Tibial nerve (tissue), 4 donors: Measurements from ENCODE around the gene SEL1L.

Source experiments
- CTCF ChIP-seq, 5 experiments: fragments of 200-600 bp in 3 of 5; fragments of 450-650 bp in 2 of 5; sonication (generic) in 3 of 5; IDR thresholded peaks; one replicate each; pipeline ENCODE4 v1.5.1; 2016 to 2019; ENCODE audit warnings: antibody characterized with exemption in 5 of 5, mild to moderate bottlenecking in 3 of 5, moderate library complexity in 2 of 5
- EP300 ChIP-seq, 2 donors: sonication (generic); formaldehyde crosslinking; IDR thresholded peaks; one replicate each; pipeline ENCODE4 v1.6.1; 2017; ENCODE audit warnings: antibody characterized with exemption in 2 of 2, mild to moderate bottlenecking in 1 of 2
- POLR2A ChIP-seq, 2 donors: fragments of 450-650 bp; IDR thresholded peaks; one replicate each; pipeline ENCODE4 v1.6.1; 2017; ENCODE audit warnings: antibody characterized with exemption in 2 of 2, mild to moderate bottlenecking in 2 of 2, moderate library complexity in 2 of 2

- no peak for TF ChIP-seq CTCF (IDR thresholded peaks at IDR 0.05)
- no peak for TF ChIP-seq POLR2A (IDR thresholded peaks at IDR 0.05)
- no peak for TF ChIP-seq EP300 (IDR thresholded peaks at IDR 0.05)
These were observed 81.1 kb downstream of the SEL1L start for GRCh38 chr14:81452341-81453133.
